Large intestine (tissue), 3 donors: ENCODE results near the gene HAUS2. TPM values are rescaled to one million over a fixed set of nuclear protein-coding genes. Genes with fewer than 3 reads are reported as not detected.
"Not testable (repeated sequence)": the region's sequence is repeated elsewhere in the genome, so short reads cannot be mapped to it uniquely, and the experiment has no call there.

Experiments used
- DNase-seq, 2 donors: peaks; one replicate each; pipeline versions ENCODE4 v3.0.0 to v3.0.0-alpha.2; 2013
- H3K27ac ChIP-seq: one replicate; pipeline ENCODE4 v1.5.1; 2013; ENCODE audit warnings: low read length
- H3K27me3 ChIP-seq: 2 replicates; pipeline ENCODE4 v1.6.1; 2013; ENCODE audit warnings: low read length; ENCODE audit not compliant: control insufficient read depth, insufficient read depth
- H3K36me3 ChIP-seq: 2 replicates; pipeline ENCODE4 v1.6.1; 2013; ENCODE audit warnings: low read length; ENCODE audit not compliant: control insufficient read depth, insufficient read depth
- H3K4me1 ChIP-seq: one replicate; pipeline ENCODE4 v1.6.1; 2013; ENCODE audit warnings: low read length; ENCODE audit not compliant: control insufficient read depth, insufficient read depth
- H3K4me3 ChIP-seq: one replicate; pipeline ENCODE4 v1.5.1; 2013; ENCODE audit warnings: low read length
- H3K9me3 ChIP-seq: one replicate; pipeline ENCODE4 v1.6.1; 2013; ENCODE audit warnings: mild to moderate bottlenecking, low read depth, low read length, moderate library complexity; ENCODE audit not compliant: control insufficient read depth
- WGBS: methylation state at CpG from one replicate; pipeline ENCODE4 v1.1.5; 2013; ENCODE audit warnings: low lambda C conversion rate; ENCODE audit not compliant: insufficient coverage; 5-methylcytosine and 5-hydroxymethylcytosine counted together
- polyA plus RNA-seq: library from polyadenylated mRNA; unstranded; fragments of 120-200 nt; gene quantifications from one replicate; pipeline ENCODE4 v1.2.1, GENCODE V29; 2013

HAUS2 gene
- polyA plus RNA-seq, 1 donor, result 16.5 TPM

DNA sequence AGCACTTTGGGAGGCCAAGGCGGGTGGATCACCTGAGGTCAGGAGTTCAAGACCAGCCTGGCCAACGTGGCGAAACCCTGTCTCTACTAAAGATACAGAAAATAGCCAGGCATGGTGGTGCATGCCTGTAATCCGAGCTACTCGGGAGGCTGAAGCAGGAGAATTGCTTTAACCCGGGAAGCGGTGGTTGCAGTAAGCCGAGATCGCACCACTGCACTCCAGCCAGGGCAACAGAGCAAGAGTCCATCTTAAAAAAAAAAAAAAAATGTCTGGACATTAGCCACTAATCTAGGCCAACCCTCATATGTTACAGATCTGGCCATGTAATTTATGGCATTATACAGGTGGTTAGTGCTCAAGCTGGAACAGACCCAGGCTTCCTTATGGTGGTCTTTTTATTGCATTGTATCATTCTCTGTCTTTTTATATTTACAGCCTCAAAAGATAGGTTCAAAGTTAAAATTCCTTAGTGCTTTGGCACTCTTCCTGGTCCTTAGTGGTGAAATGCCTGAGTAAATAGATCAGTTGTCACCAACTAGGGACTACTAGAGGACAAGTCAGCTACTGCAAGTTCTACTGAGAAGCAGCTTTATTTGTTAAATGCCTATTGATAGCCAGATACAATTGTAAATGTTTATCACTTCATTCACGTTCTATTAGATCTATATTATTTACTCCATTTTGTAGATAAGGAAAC is 42.7 kb downstream of the HAUS2 start:
- Histone ChIP-seq H3K9me3 (no peaks in the 10 kb centered on the region), H3K4me3 (no peak overlapping the region), H3K27ac (no peak overlapping the region), H3K27me3 (no peaks in the 10 kb centered on the region), H3K4me1 (peaks cover 2% of the 10 kb centered on the region), H3K36me3 (no peaks in the 10 kb centered on the region)
- DNase-seq, result peak; percentile 26 to 40
- WGBS, result 20% methylated on average over 1 of the region's 10 CpGs

DNA sequence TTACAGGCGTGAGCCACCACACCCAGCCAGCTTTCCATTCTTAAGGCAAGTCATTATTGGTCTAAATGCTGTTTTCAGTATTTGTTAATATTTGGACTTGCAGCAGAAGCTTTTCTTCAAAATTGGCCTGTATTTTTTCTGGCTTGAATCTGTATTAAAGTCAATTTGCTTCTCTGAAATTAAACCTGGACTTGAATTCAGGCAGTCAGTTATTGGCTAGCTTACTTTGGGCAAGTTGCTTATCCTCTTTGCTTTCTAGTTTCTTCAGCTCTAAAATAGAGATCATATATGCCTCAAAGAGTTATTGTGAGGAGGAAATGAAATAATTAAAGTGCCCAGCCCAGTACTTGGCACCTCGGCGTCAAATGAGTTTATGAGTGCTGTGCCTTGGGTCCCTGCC is 44.1 kb downstream of the HAUS2 start:
- Histone ChIP-seq H3K4me1 (peaks cover 2% of the 10 kb centered on the region), H3K27ac (no peak overlapping the region), H3K9me3 (no peaks in the 10 kb centered on the region), H3K27me3 (no peaks in the 10 kb centered on the region), H3K36me3 (no peaks in the 10 kb centered on the region), H3K4me3 (no peak overlapping the region)
- DNase-seq, result no peak
- no CpG with 5 or more reads among the region's 3 CpGs for WGBS

DNA sequence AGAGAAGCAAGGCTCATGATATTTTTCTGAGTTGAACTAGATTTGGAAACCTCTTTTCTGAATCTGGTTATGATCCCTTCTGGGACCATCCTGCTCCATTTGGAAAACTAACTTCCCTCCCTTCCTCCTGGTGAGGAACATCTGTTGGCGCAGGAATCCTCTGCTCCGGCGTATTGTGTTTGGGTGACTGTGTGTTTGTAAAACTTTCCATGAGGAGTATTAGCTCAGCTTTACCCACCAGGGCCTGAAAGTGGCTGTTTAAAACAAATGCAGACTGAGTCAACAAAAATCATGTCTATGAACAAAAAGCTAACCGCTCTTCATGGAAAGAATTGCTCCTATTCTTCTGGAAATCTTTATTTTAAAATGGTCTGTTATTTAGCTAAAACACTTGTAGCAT is 44.5 kb downstream of the HAUS2 start:
- Histone ChIP-seq H3K4me3 (no peak overlapping the region), H3K4me1 (peaks cover 2% of the 10 kb centered on the region), H3K9me3 (no peaks in the 10 kb centered on the region), H3K27me3 (no peaks in the 10 kb centered on the region), H3K36me3 (no peaks in the 10 kb centered on the region), H3K27ac (peak overlapping the region; percentile 26)
- no peak for DNase-seq
- no CpG with 5 or more reads among the region's 4 CpGs for WGBS

DNA sequence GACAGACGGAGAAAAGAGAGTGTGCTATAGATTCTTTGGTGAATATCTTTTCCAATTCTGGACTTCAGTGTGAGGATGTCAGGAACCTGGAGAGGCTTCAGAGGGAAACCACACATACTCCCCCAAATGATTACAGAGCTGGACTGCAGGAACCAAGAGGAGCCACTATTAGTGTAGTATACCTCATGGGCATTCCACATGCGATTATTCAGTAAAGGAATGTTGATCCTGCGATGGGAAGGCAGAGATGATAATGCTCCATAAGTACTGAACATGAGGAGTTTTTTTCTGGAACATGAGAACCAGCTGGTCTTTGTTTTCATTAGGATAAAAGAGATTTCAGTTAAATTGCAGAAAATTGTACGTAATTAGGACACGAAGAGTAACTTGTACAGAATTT is 45.5 kb downstream of the HAUS2 start:
- no peak overlapping the region for H3K4me3 ChIP-seq
- H3K4me1 ChIP-seq, result peaks cover 2% of the 10 kb centered on the region
- H3K27ac ChIP-seq, result no peak overlapping the region
- no peaks in the 10 kb centered on the region for H3K27me3 ChIP-seq
- H3K36me3 ChIP-seq, result no peaks in the 10 kb centered on the region
- H3K9me3 ChIP-seq, result no peaks in the 10 kb centered on the region
- no peak for DNase-seq
- WGBS, result 100% methylated on average over 2 of the region's 5 CpGs

DNA sequence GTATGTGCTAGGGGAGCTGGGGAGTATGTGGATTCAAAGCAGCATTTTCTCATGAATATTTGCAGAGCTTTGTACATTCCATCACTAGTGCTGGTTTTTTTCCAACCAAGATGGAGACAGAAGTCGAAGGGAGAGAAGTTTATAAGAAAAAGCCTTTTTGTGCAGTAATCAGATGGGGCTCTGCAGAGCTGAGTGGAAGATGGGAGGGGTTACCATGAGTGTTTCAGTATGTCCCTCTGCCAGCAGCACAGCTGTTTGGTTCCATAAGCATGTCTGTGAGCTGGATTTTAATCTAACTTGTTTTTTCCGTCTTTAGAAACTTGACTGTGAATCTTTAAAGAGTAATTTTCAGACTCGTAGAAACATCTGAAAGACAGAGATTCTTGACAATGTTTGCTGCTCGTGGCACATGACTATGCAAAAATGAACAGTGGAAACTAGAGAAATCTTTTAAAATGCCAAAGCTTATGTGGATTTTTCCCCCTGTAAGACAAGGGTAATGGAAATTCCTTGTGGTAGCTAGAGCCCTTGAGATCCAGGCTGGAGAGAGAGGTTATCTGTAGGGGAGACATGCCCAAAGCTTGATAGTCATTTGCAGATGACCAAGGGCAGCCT is 47.1 kb downstream of the HAUS2 start:
- WGBS, result 83% methylated on average over 2 of the region's 4 CpGs
- peak; percentile 49 for DNase-seq
- H3K27ac ChIP-seq, result peak overlapping the region; percentile 13
- no peaks in the 10 kb centered on the region for H3K27me3 ChIP-seq
- peaks cover 2% of the 10 kb centered on the region for H3K4me1 ChIP-seq
- H3K4me3 ChIP-seq, result no peak overlapping the region
- H3K36me3 ChIP-seq, result no peaks in the 10 kb centered on the region
- H3K9me3 ChIP-seq, result no peaks in the 10 kb centered on the region

DNA sequence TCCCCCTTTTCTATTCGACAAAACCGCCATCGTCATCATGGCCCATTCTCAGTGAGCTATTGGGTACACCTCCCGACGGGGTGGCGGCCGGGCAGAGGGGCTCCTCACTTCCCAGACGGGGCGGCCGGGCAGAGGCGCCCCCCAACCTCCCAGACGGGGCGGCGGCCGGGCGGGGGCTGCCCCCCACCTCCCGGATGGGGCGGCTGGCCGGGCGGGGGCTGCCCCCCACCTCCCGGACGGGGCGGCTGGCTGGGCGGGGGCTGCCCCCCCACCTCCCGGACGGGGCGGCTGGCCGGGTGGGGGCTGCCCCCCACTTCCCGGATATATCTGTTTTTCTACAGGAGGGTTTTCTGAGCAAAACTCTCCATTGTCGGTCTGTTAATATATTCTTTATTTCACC is 52.7 kb downstream of the HAUS2 start:
- H3K4me3 ChIP-seq, DNase-seq, H3K9me3 ChIP-seq, H3K27ac ChIP-seq, H3K27me3 ChIP-seq, H3K4me1 ChIP-seq, H3K36me3 ChIP-seq: not testable (repeated sequence)
- WGBS, result 100% methylated on average over 1 of the region's 30 CpGs

DNA sequence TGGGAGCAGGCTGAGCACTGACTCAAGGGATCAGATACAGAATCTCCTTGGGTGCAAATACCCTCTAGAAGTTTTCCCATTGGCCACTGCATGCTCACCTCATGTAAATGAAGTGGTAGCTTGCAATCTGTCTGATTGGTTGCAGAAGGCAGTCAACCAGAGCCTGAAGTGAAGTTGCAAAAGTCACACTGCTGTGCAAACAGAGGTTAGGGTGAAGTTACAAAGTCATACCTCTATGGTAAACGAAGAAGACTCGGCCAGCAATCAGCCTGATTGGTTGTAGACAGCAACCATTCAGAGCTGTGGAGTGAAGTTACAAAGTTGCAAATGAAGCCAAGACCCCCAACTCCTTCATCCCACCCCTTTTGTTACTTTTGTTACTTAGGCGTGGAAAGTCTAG is 53.9 kb downstream of the HAUS2 start:
- no peaks in the 10 kb centered on the region for H3K9me3 ChIP-seq
- DNase-seq, result no peak
- H3K27me3 ChIP-seq, result no peaks in the 10 kb centered on the region
- no peak overlapping the region for H3K4me3 ChIP-seq
- no CpG with 5 or more reads among the region's 3 CpGs for WGBS
- H3K36me3 ChIP-seq, result no peaks in the 10 kb centered on the region
- no peak overlapping the region for H3K27ac ChIP-seq
- peaks cover 3% of the 10 kb centered on the region for H3K4me1 ChIP-seq

DNA sequence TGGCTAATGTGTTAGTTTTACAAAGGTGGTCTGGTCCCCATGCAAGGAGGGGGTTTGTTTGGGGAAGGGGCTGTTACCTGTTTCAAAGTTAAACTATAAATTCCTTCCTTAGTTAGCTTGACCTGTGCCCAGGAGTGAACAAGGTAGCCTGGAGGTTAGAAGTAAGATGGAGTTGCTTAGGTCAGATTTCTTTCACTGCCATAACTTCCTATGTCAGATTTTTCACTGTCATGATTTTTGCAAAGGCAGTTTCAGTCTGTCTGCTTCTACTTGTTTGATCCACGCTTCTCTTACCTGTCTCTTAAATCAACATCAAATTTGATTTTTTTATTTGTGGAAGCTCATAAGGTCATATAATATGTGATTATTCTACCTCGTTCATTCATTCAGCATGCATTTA is 55.3 kb downstream of the HAUS2 start:
- WGBS, result 100% methylated on average over 2 of the region's 2 CpGs

DNA sequence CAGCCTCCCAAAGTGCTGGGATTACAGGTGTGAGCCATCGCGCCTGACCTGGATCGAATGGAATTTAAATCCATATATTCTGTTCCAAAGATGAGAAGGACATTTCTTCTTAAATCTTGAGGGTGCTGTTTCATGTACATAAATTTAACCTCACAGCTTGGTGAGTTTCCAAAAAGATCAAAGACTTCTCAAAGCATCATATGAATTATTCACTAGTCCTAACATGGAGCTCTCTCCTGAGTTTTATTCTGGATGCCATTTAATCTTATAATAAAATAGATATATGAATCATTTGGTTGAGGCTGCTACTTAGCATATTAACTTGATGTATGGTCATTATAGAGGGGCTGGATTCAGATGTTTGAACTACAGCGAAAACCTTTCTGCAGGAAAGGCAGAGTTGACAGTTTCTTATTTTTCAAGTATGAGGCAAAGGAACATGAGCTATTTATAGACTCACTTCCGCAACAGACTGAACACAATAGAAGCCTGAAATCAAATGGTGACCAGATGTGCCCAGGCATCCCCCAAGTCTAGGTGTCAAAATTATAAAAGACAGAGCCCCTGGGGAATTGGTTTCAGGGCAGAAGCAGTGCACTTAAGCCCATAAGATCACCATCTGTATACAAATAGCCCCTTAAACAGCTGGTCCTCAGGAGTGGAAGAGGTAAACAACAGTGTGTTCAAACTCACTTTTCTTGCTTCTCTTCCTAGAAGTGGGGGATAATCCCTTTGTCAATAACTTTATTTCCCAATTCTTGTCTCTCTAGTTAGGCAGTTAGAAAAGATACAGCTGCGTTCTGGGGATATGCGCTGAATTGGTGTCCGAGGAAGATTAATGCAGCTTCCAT is 56.5 kb downstream of the HAUS2 start:
- WGBS, result no CpG with 5 or more reads among the region's 8 CpGs
- Histone ChIP-seq H3K27ac (peak overlapping the region; percentile 52), H3K36me3 (no peaks in the 10 kb centered on the region), H3K27me3 (no peaks in the 10 kb centered on the region), H3K4me1 (peaks cover 3% of the 10 kb centered on the region), H3K4me3 (no peak overlapping the region), H3K9me3 (no peaks in the 10 kb centered on the region)
- DNase-seq, result peak in 1 of 2 donors; percentile 29

More for the DNA sequence above, 55.3 kb downstream of the HAUS2 start:
- Histone ChIP-seq H3K27ac (no peak overlapping the region), H3K4me3 (no peak overlapping the region), H3K36me3 (no peaks in the 10 kb centered on the region), H3K9me3 (no peaks in the 10 kb centered on the region), H3K4me1 (peaks cover 3% of the 10 kb centered on the region), H3K27me3 (no peaks in the 10 kb centered on the region)
- DNase-seq, result no peak

DNA sequence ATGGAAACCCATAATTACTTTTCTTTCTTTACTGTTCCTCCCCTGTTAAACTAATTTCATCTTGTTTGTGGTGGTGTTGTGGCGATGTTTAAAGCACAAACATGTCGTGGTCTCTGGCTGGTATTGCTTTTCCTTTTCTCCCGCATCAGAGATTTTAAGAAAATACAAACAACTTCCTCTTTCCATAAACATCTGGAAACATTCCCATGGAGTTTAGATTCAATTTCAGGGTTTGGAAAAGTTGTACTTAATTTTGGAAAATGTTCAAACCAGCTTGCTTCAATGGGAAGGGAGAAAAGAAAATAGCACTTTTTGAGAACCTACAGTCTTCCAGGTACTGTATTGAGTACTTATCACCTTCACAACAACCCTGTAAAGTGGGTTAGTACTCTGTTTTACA is 57.2 kb downstream of the HAUS2 start:
- H3K36me3 ChIP-seq, result no peaks in the 10 kb centered on the region
- H3K4me3 ChIP-seq, result no peak overlapping the region
- peaks cover 3% of the 10 kb centered on the region for H3K4me1 ChIP-seq
- H3K27me3 ChIP-seq, result no peaks in the 10 kb centered on the region
- WGBS, result 79% methylated on average over 2 of the region's 3 CpGs
- DNase-seq, result no peak
- H3K27ac ChIP-seq, result peak overlapping the region; percentile 52
- no peaks in the 10 kb centered on the region for H3K9me3 ChIP-seq
